Measurements from ENCODE around the gene NEK2.
"Not testable (repeated sequence)": the region's sequence is repeated elsewhere in the genome, so short reads cannot be mapped to it uniquely, and the experiment has no call there.

The NEK2 gene

DNA sequence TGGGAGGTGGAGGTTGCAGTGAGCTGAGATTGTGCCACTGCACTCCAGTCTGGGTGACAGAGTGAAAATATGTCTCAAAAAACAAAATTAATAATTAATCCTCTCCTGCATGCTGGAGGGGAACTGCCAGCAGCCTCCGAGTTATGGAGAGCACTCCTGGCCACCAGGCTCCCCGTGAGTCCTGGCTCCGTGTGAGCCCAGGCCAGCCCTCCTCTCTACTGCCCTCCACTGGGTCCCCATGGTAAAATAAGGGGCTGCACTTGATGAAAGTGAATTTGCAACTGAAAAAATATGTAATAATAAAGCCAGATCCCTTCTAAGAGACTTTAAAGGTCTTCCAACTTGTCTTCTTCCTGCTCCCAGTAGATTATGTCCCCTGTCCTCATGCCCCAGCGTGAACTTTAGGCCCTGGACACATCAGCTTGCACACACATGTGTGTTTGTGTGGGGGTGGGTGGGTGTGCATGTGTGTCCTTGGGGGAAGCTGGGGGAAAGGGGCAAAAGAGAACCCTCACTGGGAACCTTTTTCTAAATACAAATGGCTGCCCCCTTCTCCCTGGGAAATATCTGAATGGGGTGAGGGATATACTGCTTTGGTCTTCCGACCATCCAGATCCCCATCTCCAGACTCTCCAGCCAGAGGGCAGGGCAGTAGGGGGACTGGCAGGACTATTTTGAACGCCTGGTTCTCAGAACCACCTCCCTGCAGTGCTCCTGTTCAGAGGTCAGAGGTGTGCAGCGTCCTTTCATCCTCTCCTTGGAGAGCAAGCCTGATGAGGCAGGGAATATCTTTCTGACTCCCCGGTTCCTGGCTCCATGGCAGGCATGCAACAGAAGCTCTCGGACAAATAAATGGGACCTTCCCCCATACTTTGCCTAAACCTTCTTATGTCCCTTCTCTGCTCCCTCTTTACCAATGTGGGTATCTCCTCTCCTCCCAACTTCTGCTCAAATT is 26.2 kb downstream of the NEK2 start:
- peak; percentile 55 to 64 (median 56) for DNase-seq

- no peak for DNase-seq
These were observed 27.1 kb downstream of the NEK2 start for GRCh38 chr1:211648336-211648735.

GRCh38 chr1:211647711-211648121 is 27.7 kb downstream of the NEK2 start:
- no peak for DNase-seq

DNA sequence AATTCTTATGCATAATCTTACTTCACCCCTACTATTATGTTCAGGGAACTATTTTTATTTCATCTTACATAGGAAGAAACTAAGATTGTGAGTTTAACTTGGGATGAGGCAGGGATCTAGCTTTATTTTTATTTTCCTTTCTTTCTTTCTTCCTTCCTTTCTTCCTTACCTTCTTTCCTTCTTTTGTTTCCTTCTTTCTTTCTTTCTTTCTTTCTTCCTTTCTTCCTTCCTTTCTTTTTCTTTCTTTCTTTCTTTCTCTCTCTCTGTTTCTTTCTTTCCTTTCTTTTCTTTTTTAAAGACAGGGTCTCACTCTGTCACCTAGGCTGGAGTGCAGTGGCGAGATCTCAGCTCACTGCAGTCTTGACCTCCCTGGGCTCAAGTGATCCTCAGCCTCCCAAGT is 28.9 kb downstream of the NEK2 start:
- DNase-seq = no peak

DNA sequence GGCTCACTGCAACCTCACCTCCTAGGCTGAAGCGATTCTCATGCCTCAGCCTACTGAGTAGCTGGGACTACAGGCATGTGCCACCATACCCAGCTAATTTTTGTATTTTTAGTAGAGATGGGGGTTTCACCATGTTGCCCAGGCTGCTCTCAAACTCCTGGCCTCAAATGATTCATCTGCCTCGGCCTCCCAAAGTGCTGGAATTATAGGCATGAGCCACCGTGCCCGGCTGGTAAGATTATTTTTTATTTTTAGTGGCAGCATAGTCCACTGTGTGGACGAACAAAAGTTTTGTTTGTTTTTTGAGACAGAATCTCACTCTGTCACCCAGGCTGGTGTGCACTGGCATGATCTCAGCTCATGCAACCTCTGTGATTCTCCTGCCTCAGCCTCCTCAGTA is 29.8 kb downstream of the NEK2 start:
- DNase-seq = not testable (repeated sequence)

DNA sequence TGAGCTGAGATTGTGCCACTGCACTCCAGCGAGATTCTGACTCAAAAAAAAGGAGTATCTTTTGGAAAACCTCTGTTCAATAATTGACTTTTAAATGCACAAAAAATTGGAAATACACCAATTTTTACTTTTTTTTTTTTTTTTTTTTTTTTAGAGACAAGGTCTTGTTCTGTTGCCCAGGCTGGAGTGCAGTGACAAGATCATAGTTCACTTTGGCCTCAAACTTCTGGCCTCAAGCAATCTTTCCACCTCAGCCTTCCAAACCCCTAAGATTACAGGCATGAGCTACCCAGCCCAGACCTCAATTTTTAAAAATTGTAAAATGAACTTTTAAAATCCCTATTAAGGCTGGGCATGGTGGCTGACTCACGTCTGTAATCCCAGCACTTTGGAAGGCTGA is 30.8 kb downstream of the NEK2 start:
- DNase-seq = no peak

GRCh38 chr1:211643324-211644212 is 31.9 kb downstream of the NEK2 start:
- no peak for DNase-seq

GRCh38 chr1:211642870-211643269 is 32.6 kb downstream of the NEK2 start:
- no peak for DNase-seq

DNA sequence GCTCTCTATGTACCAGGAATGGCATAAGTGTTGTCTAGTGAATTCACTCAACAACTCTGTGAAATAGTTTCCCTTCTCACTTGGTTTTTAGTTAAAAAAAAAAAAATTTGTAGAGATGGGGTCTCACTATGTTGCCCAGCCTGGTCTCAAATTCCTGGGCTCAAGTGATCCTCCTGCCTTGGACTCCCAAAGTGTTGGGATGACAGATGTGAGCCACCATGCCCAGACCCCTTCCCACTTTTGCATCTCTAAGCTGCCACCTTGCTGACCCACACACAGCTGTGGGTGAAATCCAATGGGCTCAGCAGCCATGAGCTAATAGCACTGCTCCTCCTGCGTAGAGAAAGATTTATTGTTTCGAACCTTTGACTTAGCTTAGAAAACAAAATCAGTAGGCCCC is 33.5 kb downstream of the NEK2 start:
- DNase-seq = no peak

DNA sequence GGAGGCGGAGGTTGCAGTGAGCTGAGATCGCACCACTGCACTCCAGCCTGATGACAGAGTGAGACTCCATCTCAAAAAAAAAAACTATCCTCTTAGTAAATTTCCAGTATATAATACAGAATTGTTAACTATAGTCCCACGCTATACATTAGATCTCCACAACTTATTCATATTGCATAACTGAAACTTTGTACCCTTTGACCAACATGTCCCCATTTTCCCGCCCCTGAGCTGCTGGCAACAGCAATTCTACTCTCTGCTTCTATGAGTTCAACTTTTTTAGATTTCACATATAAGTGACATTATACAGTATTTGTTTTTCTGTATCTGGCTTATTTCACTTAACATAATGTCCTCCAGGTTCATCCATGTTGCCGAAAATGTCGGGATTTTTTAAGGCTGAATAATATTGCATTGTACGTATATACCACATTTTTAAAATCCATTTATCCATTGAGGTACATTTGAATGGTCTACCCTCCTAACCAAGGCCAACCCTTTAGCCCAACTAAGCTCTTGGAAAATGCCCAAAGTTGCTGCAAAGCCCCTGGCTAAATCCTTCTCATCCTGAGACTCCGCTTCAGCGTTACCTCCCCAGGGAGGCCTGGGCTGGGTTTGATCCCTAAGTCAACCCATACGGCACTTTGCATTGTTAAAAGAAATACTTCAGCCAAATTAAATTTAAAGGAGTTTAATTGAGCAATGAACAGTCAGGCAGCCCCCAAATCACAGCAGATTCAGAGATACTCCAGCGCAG is 34.2 kb downstream of the NEK2 start:
- no peak for DNase-seq

DNA sequence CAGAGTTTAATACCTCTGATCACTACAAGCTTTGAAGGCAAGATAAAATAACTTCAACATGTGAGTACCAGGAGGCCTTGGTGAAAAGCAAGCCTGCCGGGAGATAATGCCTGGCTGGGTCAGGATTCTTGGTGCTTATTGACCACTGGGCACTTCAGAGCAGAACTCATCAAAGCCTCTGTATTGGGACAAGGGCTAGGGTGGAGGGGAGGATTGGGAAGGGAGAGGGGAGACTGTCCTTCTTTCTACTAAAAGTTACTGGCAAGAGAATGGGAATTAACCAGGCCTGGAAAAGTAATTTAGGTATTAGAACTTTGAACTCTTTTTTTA is 35.2 kb downstream of the NEK2 start:
- DNase-seq = no peak

- DNase-seq = no peak
These were observed 35.7 kb downstream of the NEK2 start for GRCh38 chr1:211639475-211640300.

- no peak for DNase-seq
These were observed 36.7 kb downstream of the NEK2 start for GRCh38 chr1:211638689-211639101.

DNA sequence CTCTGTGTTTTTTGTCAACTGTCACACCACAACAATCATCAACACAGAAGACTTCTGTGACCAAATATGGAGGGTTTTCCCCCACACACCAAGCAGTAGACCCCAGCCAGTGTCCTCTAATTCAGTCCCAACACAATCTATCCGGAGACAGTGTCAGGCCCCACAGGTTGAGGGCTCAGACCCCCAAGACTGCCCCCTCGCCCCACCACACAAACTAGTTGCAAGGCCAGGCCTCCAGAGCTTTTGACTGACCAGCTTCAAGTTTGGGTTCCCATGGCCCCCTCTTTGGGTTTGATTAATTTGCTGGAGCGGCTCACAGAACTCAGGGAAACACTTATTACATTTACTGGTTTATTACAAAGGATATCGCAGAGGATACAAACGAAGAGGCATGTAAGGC is 37.2 kb downstream of the NEK2 start:
- DNase-seq = no peak

DNA sequence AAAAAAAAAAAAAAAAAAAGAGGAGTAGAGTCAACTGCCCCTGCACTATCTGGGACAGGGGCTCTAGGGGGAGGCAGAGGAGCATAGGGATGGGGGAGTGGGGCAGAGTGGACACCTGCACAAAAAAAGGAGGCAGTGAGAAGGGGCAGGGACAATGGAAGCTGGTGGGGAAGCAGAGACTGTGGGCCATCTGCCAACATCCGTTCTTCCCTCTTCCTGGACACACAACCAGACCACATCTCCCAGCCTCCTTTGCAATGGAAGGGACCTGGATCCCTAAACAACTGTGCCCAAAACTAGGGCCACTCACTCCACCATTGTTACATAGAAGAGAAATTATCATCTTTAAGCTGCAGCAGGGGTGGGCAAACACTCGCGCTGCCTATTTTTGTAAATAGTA is 38.4 kb downstream of the NEK2 start:
- no peak for DNase-seq

DNA sequence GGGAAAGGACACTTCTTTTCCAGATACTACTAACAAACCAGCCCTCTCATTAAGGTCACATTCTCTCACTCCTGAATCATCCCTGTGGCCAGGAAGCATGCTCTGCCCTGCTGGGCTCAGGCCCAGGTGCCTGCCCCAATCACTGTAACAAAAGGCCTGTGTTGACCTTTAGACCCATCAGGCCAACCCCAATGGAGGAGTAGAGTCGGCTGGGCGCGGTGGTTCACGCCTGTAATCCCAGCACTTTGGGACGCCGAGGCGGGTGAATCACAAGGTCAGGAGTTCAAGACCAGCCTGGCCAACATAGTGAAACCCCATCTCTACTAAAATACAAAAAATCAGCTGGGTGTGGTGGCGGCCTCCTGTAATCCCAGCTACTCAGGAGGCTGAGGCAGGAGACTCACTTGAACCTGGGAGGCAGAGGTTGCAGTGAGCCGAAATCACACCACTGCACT is 38.8 kb downstream of the NEK2 start:
- DNase-seq = not testable (repeated sequence)

GRCh38 chr1:211635597-211636205 is 39.7 kb downstream of the NEK2 start:
- no peak for DNase-seq

GRCh38 chr1:211634931-211635330 is 40.5 kb downstream of the NEK2 start:
- DNase-seq = no peak

DNA sequence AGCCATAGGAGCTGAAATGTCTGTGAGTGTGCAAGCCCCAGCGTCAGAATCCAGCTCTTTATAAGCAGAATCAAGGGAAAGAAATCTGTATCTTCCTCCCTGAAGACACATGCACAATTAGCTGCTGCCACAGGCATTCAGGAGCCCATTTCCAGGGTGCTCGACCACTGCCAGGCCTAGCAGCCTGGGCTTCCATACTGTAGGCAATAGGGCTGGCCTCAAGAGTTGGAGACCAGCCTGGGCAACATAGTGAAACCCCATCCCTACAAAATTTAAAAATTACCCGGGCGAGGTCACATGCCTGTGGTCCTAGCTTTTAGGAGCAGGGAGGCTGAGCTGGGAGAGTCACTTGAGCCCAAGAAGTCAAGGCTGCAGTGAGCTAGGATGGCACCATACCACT is 41.0 kb downstream of the NEK2 start:
- no peak for DNase-seq

- DNase-seq = peak in 1 of 3 donors; percentile 13
These were observed 41.9 kb downstream of the NEK2 start for GRCh38 chr1:211633524-211633846.

DNA sequence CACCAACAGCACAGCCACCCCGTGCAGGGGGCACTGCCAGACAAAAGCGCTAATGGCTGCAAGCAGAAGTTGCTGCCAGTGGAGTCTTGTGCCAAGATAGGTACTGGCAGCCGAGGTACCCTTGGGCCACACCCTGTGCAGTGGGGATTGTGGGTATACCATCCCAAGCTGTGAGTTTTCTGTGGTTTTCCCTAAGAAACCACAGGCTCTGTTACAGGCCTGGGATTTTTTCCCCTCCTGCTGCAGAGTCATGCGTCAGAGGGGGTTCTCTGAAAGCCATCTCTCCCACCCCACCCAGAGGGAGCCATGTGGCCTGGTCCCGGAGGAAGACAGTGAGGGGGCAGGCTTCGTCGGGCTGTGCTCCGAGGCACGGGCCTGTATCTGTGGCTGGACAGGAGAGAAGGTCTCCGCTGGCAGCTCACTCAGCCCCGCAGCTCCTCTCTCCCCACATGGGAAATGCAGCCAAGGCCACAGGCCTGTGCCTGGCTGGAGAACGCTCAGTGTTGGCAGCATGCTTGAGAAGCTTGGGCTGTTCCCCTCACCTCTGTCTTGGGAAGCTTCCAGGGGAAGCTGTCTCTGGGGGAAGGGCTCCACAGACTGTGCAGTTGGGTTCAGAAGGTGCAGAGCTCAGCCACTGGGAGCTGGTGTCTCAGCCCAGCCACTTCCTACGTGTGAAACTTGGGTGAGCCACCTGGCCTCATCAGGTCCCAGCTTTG is 42.5 kb downstream of the NEK2 start:
- DNase-seq = peak; percentile 82 to 89 (median 88)
